Thoracic aorta (tissue), 2 donors: ENCODE data around the gene NDUFB8. TPM values are rescaled to one million over a fixed set of nuclear protein-coding genes. Genes with fewer than 3 reads are reported as not detected.
A peak's percentile ranks its signal among the peaks of the same experiment; 100 is the strongest.

Experiments used
- ATAC-seq: fragments of 150-250 bp; one replicate; pipeline ENCODE4 v1.8.0; 2017; ENCODE audit warnings: low read depth; ENCODE audit not compliant: insufficient number of reproducible peaks, low FRiP score
- DNase-seq: peaks from one replicate; pipeline ENCODE4 v3.0.0-alpha.2; 2020; ENCODE audit warnings: low spot score
- H3K27ac ChIP-seq, 2 donors: fragments of 200-600 bp; sonication (generic); 1 replicate in 1 of 2; 2 replicates in 1 of 2; pipeline ENCODE4 v1.5.1; 2016; ENCODE audit warnings: mild to moderate bottlenecking in 2 of 2, moderate library complexity in 2 of 2
- H3K27me3 ChIP-seq: fragments of 200-600 bp; sonication (generic); replicated peaks from 2 replicates; pipeline ENCODE4 v1.6.0; 2016; ENCODE audit warnings: mild to moderate bottlenecking; ENCODE audit not compliant: insufficient read depth
- H3K36me3 ChIP-seq: fragments of 200-600 bp; sonication (generic); one replicate; pipeline ENCODE4 v1.5.1; 2016
- H3K4me1 ChIP-seq, 2 donors: fragments of 200-600 bp; sonication (generic); 1 replicate in 1 of 2; 2 replicates in 1 of 2; pipeline versions ENCODE4 v1.5.1 to v1.6.0; 2016; ENCODE audit warnings: low read depth in 2 of 2, mild to moderate bottlenecking in 1 of 2; ENCODE audit not compliant: control insufficient read depth in 1 of 2
- H3K4me3 ChIP-seq: fragments of 200-600 bp; sonication (generic); 2 replicates; pipeline ENCODE4 v1.5.1; 2016; ENCODE audit warnings: mild to moderate bottlenecking
- H3K9me3 ChIP-seq: fragments of 200-600 bp; sonication (generic); 2 replicates; pipeline ENCODE4 v1.5.1; 2016
- total RNA-seq, 2 donors: library from RNA; depleted of rRNA; stranded (reverse); fragments of >200 nt; gene quantifications; one replicate each; pipeline versions ENCODE4 v1.1.0 to v1.2.3, GENCODE V29; 2016
- TF ChIP-seq, protein P1 (sequence below): fragments of 200-600 bp; sonication (generic); IDR thresholded peaks from one replicate; pipeline ENCODE4 v1.5.1; 2019; ENCODE audit warnings: antibody characterized with exemption

The NDUFB8 gene
- total RNA-seq, 2 donors from 2014 or later = 106 to 222 TPM

DNA sequence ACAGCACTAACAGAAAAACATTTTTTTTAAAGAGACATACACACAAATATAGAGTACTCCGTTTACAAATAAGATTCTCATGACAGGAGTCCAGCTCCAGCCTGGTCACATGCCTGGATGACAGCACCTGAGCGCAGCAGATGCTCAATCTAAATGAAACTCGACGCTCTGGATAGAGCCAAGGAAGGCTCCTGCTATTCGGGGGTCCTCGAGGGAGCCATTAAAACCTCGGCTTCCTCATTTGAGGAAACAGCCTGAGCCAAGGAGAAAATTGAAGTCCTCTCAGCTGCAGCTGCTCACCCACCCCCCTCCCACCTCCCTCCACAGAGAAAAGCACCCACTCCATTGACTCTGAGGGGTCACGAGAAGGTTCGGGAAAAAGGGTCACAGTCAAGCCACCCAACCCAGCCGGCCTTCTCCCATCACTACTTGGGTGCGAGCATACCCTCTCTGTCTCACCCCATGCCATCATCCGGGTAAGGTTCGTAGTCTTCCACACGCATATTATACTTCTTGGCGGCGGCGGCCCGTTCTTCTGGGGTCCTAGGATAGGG is 673 bp downstream of the NDUFB8 start:
- DNase-seq = no peak
- H3K27ac ChIP-seq = peak overlapping the region; percentile 2 to 66
- ATAC-seq = no peak

DNA sequence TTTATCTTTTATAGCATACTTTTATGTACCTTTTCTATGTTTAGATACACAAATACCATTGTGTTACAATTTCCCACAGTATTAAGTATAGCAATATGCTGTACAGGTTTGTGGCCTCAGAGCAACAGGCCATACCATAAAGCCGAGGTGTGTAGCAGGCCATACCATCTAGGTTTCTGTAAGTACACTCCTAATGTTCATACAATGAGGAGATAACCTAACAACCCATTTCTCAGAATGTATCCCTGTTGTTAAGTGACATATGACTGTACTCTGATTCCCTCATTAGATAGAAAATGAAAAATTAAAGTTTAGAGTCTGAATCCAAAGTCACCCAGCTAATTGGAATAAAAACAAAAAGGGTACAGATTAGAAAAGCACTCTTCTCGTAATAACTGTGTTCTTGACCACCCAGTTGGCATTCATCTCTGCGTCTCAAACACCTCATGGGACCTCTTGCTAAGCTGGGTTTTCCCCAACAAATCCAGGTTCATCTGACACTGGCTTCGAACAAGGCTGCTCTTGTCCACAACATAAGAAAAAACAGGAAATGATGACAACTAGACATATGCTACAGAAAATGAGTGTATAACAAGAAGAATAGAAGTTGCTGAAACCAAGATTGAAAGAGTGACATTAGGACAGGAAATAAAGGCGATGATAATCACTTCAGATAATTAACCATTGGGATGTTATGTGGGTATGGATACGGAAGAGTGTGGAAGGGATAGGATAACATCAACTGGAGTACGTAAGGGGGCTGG is 1.4 kb downstream of the NDUFB8 start:
- TF ChIP-seq, protein P1, sequence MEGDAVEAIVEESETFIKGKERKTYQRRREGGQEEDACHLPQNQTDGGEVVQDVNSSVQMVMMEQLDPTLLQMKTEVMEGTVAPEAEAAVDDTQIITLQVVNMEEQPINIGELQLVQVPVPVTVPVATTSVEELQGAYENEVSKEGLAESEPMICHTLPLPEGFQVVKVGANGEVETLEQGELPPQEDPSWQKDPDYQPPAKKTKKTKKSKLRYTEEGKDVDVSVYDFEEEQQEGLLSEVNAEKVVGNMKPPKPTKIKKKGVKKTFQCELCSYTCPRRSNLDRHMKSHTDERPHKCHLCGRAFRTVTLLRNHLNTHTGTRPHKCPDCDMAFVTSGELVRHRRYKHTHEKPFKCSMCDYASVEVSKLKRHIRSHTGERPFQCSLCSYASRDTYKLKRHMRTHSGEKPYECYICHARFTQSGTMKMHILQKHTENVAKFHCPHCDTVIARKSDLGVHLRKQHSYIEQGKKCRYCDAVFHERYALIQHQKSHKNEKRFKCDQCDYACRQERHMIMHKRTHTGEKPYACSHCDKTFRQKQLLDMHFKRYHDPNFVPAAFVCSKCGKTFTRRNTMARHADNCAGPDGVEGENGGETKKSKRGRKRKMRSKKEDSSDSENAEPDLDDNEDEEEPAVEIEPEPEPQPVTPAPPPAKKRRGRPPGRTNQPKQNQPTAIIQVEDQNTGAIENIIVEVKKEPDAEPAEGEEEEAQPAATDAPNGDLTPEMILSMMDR = no peak
- H3K27ac ChIP-seq = no peak overlapping the region
- no peaks in the 10 kb centered on the region for H3K9me3 ChIP-seq
- H3K4me1 ChIP-seq = peaks cover 4 to 23% of the 10 kb centered on the region in 2 donors
- DNase-seq (no peak), ATAC-seq (no peak)
- H3K4me3 ChIP-seq = peak overlapping the region; percentile 89
- peaks cover 29% of the 10 kb centered on the region for H3K36me3 ChIP-seq
- no peaks in the 10 kb centered on the region for H3K27me3 ChIP-seq

More for the DNA sequence above, 673 bp downstream of the NDUFB8 start:
- peaks cover 26% of the 10 kb centered on the region for H3K36me3 ChIP-seq
- H3K4me1 ChIP-seq = peaks cover 4 to 23% of the 10 kb centered on the region in 2 donors
- TF ChIP-seq, protein P1 = no peak
- no peaks in the 10 kb centered on the region for H3K9me3 ChIP-seq
- H3K27me3 ChIP-seq = no peaks in the 10 kb centered on the region
- H3K4me3 ChIP-seq = peak overlapping the region; percentile 89

DNA sequence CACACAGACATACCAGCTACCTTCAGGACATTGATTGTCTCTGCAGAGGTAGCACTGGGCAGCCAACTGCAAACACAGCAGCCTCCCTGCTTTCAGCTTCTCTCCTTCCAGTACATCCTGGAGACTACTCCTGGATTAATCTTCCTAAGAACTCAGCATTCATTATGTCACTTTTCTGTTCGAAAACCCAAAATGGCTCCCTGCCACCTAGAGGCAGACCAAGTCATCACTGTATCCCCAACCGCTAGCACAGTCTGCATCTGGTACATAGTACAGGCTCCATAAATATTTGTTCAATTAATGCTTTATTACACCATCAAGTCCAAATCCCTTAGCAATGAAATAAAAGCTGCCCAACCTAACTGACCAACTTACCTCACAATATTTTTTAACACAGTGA is 5.0 kb downstream of the NDUFB8 start:
- ATAC-seq = no peak
- TF ChIP-seq, protein P1 = no peak
- no peak for DNase-seq
- Histone ChIP-seq H3K36me3 (peaks cover 29% of the 10 kb centered on the region), H3K4me1 (peaks cover 8 to 24% of the 10 kb centered on the region in 2 donors), H3K9me3 (no peaks in the 10 kb centered on the region), H3K27me3 (no peaks in the 10 kb centered on the region), H3K27ac (no peak overlapping the region), H3K4me3 (no peak overlapping the region)

DNA sequence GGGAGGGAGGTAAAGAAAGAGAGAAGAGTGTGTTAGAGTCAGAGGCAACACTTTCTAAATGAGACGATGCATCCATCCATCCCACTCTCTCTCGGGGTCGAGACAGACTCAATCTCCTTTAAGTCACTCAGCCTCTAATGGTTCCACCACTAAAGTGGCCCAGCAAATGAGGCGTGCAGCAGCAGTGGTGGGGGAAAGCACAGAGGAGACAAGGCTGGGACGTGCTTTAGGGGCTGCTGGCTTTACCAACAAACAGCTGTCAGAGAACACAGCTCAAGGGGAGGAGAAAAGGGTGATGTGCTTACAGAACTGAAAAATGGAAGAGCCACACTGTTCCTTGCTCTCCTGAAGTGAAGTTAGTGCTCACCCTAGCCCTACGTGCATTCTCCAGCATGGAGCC is 5.5 kb downstream of the NDUFB8 start:
- peaks cover 29% of the 10 kb centered on the region for H3K36me3 ChIP-seq
- DNase-seq = no peak

DNA sequence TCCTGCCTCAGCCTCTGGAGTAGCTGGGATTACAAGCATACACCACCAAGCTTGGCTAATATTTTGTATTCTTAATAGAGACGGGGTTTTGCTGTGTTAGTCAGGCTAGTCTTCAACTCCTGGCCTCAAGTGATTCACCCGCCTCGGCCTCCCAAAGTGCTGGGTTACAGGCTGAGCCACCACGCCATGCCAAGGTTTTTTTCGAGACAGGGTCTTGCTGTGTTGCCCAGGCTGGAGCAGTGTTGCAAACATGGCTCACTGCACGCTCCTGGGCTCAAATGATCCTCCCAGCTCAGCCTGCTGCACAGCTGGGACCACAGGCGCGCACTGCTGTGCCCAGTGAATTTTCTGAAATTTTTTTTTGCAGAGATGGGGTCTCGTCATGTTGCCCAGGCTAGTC is 6.7 kb downstream of the NDUFB8 start:
- DNase-seq (no peak), ATAC-seq (no peak)
- H3K27me3 ChIP-seq = no peaks in the 10 kb centered on the region
- H3K9me3 ChIP-seq = no peaks in the 10 kb centered on the region
- H3K27ac ChIP-seq = no peak overlapping the region
- no peak overlapping the region for H3K4me3 ChIP-seq
- TF ChIP-seq, protein P1 = no peak
- peaks cover 29% of the 10 kb centered on the region for H3K36me3 ChIP-seq
- H3K4me1 ChIP-seq = peaks cover 5 to 21% of the 10 kb centered on the region in 2 donors

More for the DNA sequence above, 5.5 kb downstream of the NDUFB8 start:
- no peak overlapping the region for H3K27ac ChIP-seq
- H3K4me1 ChIP-seq = peaks cover 9 to 28% of the 10 kb centered on the region in 2 donors
- no peaks in the 10 kb centered on the region for H3K9me3 ChIP-seq
- no peaks in the 10 kb centered on the region for H3K27me3 ChIP-seq
- TF ChIP-seq, protein P1 = no peak
- ATAC-seq = no peak
- H3K4me3 ChIP-seq = no peak overlapping the region
